Transverse colon (tissue), 4 donors: Measurements from ENCODE around the gene XRCC4. TPM values are rescaled to one million over a fixed set of nuclear protein-coding genes. Genes with fewer than 3 reads are reported as not detected.

Source experiments
- DNase-seq: peaks from one replicate; pipeline ENCODE4 v3.0.0-alpha.2; 2019
- H3K27ac ChIP-seq, 4 donors: fragments of 200-600 bp; sonication (generic); 2 replicates each; pipeline ENCODE4 v1.5.1; 2016 to 2018; ENCODE audit warnings: inconsistent platforms in 4 of 4
- H3K27me3 ChIP-seq: fragments of 200-600 bp; sonication (generic); 2 replicates; pipeline ENCODE4 v1.5.1; 2017; ENCODE audit warnings: inconsistent platforms
- H3K36me3 ChIP-seq, 4 donors: fragments of 200-600 bp; sonication (generic); 2 replicates each; pipeline ENCODE4 v1.5.1; 2017 to 2019; ENCODE audit warnings: inconsistent platforms in 4 of 4
- H3K4me1 ChIP-seq, 4 donors: fragments of 200-600 bp; sonication (generic); 2 replicates each; pipeline ENCODE4 v1.5.1; 2017 to 2020; ENCODE audit warnings: inconsistent platforms in 4 of 4
- H3K4me3 ChIP-seq, 4 donors: fragments of 200-600 bp; sonication (generic); 1 replicate in 1 of 4; 2 replicates in 3 of 4; pipeline versions ENCODE4 v1.5.1 to v1.6.1; 2017 to 2019; ENCODE audit warnings: inconsistent platforms in 4 of 4
- H3K9me3 ChIP-seq, 2 donors: fragments of 200-600 bp; sonication (generic); 2 replicates each; pipeline ENCODE4 v1.5.1; 2017 to 2019; ENCODE audit warnings: inconsistent platforms in 2 of 2
- EP300 ChIP-seq: sonication (generic); formaldehyde crosslinking; IDR thresholded peaks from one replicate; pipeline ENCODE4 v1.6.1; 2017; ENCODE audit warnings: antibody characterized with exemption, low read depth
- POLR2A ChIP-seq: fragments of 450-650 bp; IDR thresholded peaks from one replicate; pipeline ENCODE4 v1.6.1; 2016; ENCODE audit warnings: antibody characterized with exemption, mild to moderate bottlenecking, moderate library complexity
- POLR2AphosphoS5 ChIP-seq, 3 donors: sonication (generic); formaldehyde crosslinking; IDR thresholded peaks; one replicate each; pipeline ENCODE4 v1.6.1; 2016; ENCODE audit warnings: antibody characterized with exemption in 3 of 3
- WGBS, 2 donors: methylation state at CpG; one replicate each; pipeline ENCODE4 v1.1.5; 2018; ENCODE audit warnings: low coverage in 1 of 2; 5-methylcytosine and 5-hydroxymethylcytosine counted together
- in situ Hi-C, 4 donors: fragments of 200-750 bp; cut with MboI; loops; one replicate each; pipeline versions ENCODE4 v1.15.0 to v1.15.1; 2017; ENCODE audit warnings: low sequenced_read_pairs in 3 of 4, low pct_ligation_motif_present in 1 of 4, low pct_unique_long_range_greater_than_20kb in 1 of 4
- intact Hi-C: fragments of 100-400 bp; cut with DNase I; formaldehyde crosslinking; loops from one replicate; pipeline ENCODE4 v1.15.1; 2023; ENCODE audit warnings: low total_unique reads
- total RNA-seq, 4 donors: library from RNA; depleted of rRNA; stranded (reverse); fragments of >200 nt; gene quantifications; one replicate each; pipeline ENCODE4 v1.1.0, GENCODE V29; 2016
- TF ChIP-seq, protein P1 (sequence below), 5 experiments: fragments of 200-600 bp in 3 of 5; fragments of 450-650 bp in 2 of 5; sonication (generic) in 3 of 5; IDR thresholded peaks; 1 replicate in 2 of 5; 2 replicates in 3 of 5; pipeline ENCODE4 v1.5.1; 2016 to 2017; ENCODE audit warnings: antibody characterized with exemption in 5 of 5, inconsistent platforms in 3 of 5, mild to moderate bottlenecking in 2 of 5, moderate library complexity in 1 of 5

The XRCC4 gene
- total RNA-seq, 4 donors from 2014 or later = 0.60 to 8.1 (median 7.3) TPM; not detected in 1

DNA sequence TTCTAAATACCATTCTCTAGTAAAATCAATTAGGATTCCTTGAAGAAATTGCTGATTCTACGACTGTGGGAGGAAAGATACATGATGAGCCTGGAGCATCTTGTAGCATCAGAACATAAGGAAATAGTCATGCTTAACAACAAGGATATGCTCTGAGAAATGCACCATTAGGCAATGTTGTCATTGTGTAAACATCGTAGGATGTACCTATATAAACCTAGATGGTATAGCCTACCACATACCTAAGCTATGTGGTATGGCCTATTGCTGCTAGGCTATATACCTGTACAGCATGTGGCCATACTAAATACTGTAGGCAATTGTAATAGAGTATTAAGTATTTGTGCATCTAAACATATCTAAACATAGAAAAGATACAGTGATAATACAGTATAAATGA lies 316.8 kb downstream of the XRCC4 start:
- WGBS, 2 donors = 81 to 85% methylated on average over 2 of the region's 2 CpGs

DNA sequence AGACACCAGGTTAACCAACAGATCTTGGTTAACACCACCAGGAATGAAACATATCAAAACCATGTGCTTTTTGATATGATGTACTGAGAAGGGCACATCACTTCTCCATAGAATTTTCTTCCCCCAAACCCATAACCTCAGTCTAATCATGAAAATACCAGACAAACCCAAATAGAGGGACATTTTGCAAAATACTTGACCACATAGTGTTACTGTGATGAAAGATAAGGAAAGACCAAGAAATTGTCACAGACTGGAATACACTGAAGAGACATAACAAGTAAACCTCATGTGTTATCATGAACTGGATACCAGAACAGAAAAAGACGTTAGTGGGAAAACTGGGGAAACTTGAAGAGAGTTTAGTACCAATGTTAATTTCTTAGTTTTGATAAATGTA lies 319.3 kb downstream of the XRCC4 start:
- H3K27me3 ChIP-seq = no peaks in the 10 kb centered on the region
- no peak for TF ChIP-seq POLR2AphosphoS5 (IDR thresholded peaks at IDR 0.05)
- TF ChIP-seq, protein P1, sequence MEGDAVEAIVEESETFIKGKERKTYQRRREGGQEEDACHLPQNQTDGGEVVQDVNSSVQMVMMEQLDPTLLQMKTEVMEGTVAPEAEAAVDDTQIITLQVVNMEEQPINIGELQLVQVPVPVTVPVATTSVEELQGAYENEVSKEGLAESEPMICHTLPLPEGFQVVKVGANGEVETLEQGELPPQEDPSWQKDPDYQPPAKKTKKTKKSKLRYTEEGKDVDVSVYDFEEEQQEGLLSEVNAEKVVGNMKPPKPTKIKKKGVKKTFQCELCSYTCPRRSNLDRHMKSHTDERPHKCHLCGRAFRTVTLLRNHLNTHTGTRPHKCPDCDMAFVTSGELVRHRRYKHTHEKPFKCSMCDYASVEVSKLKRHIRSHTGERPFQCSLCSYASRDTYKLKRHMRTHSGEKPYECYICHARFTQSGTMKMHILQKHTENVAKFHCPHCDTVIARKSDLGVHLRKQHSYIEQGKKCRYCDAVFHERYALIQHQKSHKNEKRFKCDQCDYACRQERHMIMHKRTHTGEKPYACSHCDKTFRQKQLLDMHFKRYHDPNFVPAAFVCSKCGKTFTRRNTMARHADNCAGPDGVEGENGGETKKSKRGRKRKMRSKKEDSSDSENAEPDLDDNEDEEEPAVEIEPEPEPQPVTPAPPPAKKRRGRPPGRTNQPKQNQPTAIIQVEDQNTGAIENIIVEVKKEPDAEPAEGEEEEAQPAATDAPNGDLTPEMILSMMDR (IDR thresholded peaks at IDR 0.05) = no peak
- H3K4me3 ChIP-seq = no peak overlapping the region
- H3K9me3 ChIP-seq = no peaks in the 10 kb centered on the region
- no peak overlapping the region for H3K27ac ChIP-seq
- no peaks in the 10 kb centered on the region for H3K4me1 ChIP-seq
- H3K36me3 ChIP-seq = no peaks in the 10 kb centered on the region
- in situ Hi-C loops = no loop called here
- intact Hi-C loops = no loop called here
- 79 to 88% methylated on average over 1 of the region's 1 CpG for WGBS, 2 donors
- DNase-seq = no peak

More for the DNA sequence above, 316.8 kb downstream of the XRCC4 start:
- in situ Hi-C loops = no loop called here
- no peak overlapping the region for H3K27ac ChIP-seq
- H3K9me3 ChIP-seq = no peaks in the 10 kb centered on the region
- intact Hi-C loops = no loop called here
- no peak for DNase-seq
- H3K36me3 ChIP-seq = no peaks in the 10 kb centered on the region
- H3K4me3 ChIP-seq = no peak overlapping the region
- no peaks in the 10 kb centered on the region for H3K4me1 ChIP-seq
- H3K27me3 ChIP-seq = no peaks in the 10 kb centered on the region
- TF ChIP-seq POLR2A = no peak
- TF ChIP-seq, protein P1 (IDR thresholded peaks at IDR 0.05) = no peak
- no peak for TF ChIP-seq POLR2AphosphoS5 (IDR thresholded peaks at IDR 0.05)
- TF ChIP-seq EP300 = no peak

DNA sequence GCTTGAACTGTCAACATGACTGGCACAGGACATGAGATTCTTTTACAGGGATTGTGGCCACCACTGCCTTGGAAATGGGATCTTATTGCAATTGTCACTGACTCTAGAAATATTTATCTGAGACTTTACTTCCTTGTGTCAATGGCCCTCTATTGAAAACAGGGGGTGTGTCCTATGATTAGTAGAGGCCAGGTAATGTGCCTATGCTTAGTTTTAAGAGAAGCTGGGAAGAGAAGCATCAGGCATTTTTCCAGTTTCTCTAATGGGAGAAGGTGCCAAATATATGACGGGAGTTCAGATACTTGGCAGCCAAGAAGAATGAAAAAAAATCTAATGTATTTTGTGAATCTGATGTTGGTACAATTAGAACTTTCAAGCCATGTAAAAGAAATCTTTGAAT lies 320.3 kb downstream of the XRCC4 start:
- intact Hi-C loops (no loop called here), in situ Hi-C loops (no loop called here)
- WGBS, 2 donors = 81 to 93% methylated on average over 1 of the region's 1 CpG
- DNase-seq = no peak
- H3K9me3 ChIP-seq = no peaks in the 10 kb centered on the region
- H3K27ac ChIP-seq = no peak overlapping the region
- no peak overlapping the region for H3K4me3 ChIP-seq
- H3K27me3 ChIP-seq = no peaks in the 10 kb centered on the region
- TF ChIP-seq POLR2AphosphoS5 (IDR thresholded peaks at IDR 0.05) (no peak), POLR2A (no peak), EP300 (no peak)
- TF ChIP-seq, protein P1 (IDR thresholded peaks at IDR 0.05) = no peak
- H3K36me3 ChIP-seq = no peaks in the 10 kb centered on the region
- no peaks in the 10 kb centered on the region for H3K4me1 ChIP-seq

DNA sequence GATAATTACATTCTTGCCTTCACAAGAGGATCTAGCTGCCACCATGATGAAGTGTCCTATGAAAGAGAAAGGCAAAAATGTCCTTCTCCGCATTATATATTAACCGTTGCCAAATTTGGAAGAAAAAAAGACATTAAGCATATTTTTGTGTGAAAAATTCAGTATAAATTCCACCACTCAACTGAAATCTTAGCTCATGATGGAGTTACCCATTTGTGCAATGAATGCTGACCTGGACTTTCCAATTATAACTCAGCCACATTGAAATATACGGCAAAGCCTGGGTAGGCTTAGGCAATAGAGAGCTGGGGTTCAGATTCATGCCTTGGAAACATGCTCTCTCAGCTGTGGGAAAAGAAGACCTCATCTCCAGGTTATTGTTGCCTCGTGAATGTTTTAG lies 322.9 kb downstream of the XRCC4 start:
- H3K27me3 ChIP-seq = no peaks in the 10 kb centered on the region
- no peaks in the 10 kb centered on the region for H3K36me3 ChIP-seq
- 87 to 89% methylated on average over 4 of the region's 4 CpGs for WGBS, 2 donors
- H3K27ac ChIP-seq = no peak overlapping the region
- H3K9me3 ChIP-seq = no peaks in the 10 kb centered on the region
- H3K4me3 ChIP-seq = no peak overlapping the region
- in situ Hi-C loops = no loop called here
- no peak for DNase-seq
- intact Hi-C loops = no loop called here
- TF ChIP-seq EP300 (no peak), POLR2A (no peak), POLR2AphosphoS5 (IDR thresholded peaks at IDR 0.05) (no peak)
- TF ChIP-seq, protein P1 (IDR thresholded peaks at IDR 0.05) = no peak
- no peaks in the 10 kb centered on the region for H3K4me1 ChIP-seq
